Measurements from ENCODE around the gene STARD3.

GRCh38 chr17:39643271-39643670 is 6.3 kb downstream of the STARD3 start:
- TF ChIP-seq CTCF (IDR thresholded peaks at IDR 0.05; ENCODE audit: insufficient read depth, low read depth, low read length): no peak
- TF ChIP-seq EZH2 (IDR thresholded peaks at IDR 0.05; ENCODE audit: insufficient read depth, low read length): no peak
